HG02623 (cell line): ENCODE measurements around the gene CDH4.

ENCODE experiments used
- ATAC-seq: cut with Tn5 transposase; IDR thresholded peaks from one replicate; pipeline ENCODE4 v1.9.1; 2021; ENCODE audit warnings: moderate library complexity; ENCODE audit not compliant: unreplicated experiment

CDH4 gene

GRCh38 chr20:61679473-61679872 lies 427.4 kb downstream of the CDH4 start:
- no peak for ATAC-seq

GRCh38 chr20:61680096-61680495 lies 428.0 kb downstream of the CDH4 start:
- ATAC-seq, result no peak

GRCh38 chr20:61682114-61682995 lies 430.3 kb downstream of the CDH4 start:
- no peak for ATAC-seq

- ATAC-seq, result no peak
These were observed 431.1 kb downstream of the CDH4 start for GRCh38 chr20:61682996-61683681.

GRCh38 chr20:61683721-61684120 lies 431.7 kb downstream of the CDH4 start:
- ATAC-seq, result no peak

GRCh38 chr20:61684136-61684535 lies 432.1 kb downstream of the CDH4 start:
- ATAC-seq, result no peak

GRCh38 chr20:61684583-61685235 lies 432.6 kb downstream of the CDH4 start:
- no peak for ATAC-seq

GRCh38 chr20:61685462-61685861 lies 433.4 kb downstream of the CDH4 start:
- ATAC-seq, result no peak

GRCh38 chr20:61686051-61686936 lies 434.2 kb downstream of the CDH4 start:
- ATAC-seq, result no peak

GRCh38 chr20:61688411-61688810 lies 436.4 kb downstream of the CDH4 start:
- ATAC-seq, result no peak

- no peak for ATAC-seq
These were observed 438.1 kb downstream of the CDH4 start for GRCh38 chr20:61690150-61690549.

GRCh38 chr20:61690993-61691838 lies 439.2 kb downstream of the CDH4 start:
- ATAC-seq, result no peak

GRCh38 chr20:61691978-61692377 lies 439.9 kb downstream of the CDH4 start:
- ATAC-seq, result no peak

- no peak for ATAC-seq
These were observed 440.4 kb downstream of the CDH4 start for GRCh38 chr20:61692479-61692878.

GRCh38 chr20:61693055-61693600 lies 441.1 kb downstream of the CDH4 start:
- no peak for ATAC-seq

GRCh38 chr20:61694682-61695081 lies 442.6 kb downstream of the CDH4 start:
- no peak for ATAC-seq

- no peak for ATAC-seq
These were observed 443.7 kb downstream of the CDH4 start for GRCh38 chr20:61695741-61696140.

GRCh38 chr20:61696181-61696735 lies 444.2 kb downstream of the CDH4 start:
- no peak for ATAC-seq
